ENCODE measurements around the gene CCDC85C.

The CCDC85C gene

GRCh38 chr14:99517643-99518381, 86.2 kb downstream of the CCDC85C start:
- no peak overlapping the region for H3K4me3 ChIP-seq (ENCODE audit: low read depth, low read length)
- no peak overlapping the region for H3K27ac ChIP-seq (ENCODE audit: low read depth, low read length)
- H3K27me3 ChIP-seq (ENCODE audit: control insufficient read depth, insufficient read depth, low read length) = no peaks in the 10 kb centered on the region
- H3K9me3 ChIP-seq (ENCODE audit: control insufficient read depth, insufficient read depth, low read length) = no peaks in the 10 kb centered on the region
- peaks cover 10% of the 10 kb centered on the region; the same call in 1 of the 2 replicates for H3K36me3 ChIP-seq (ENCODE audit: control insufficient read depth, insufficient read depth, low read length)
- H3K9ac ChIP-seq (ENCODE audit: low read depth, low read length) = no peak overlapping the region
- H3K4me1 ChIP-seq (ENCODE audit: control insufficient read depth, insufficient read depth, low read length) = peaks cover 9% of the 10 kb centered on the region

GRCh38 chr14:99516871-99517642, 87.0 kb downstream of the CCDC85C start:
- H3K4me1 ChIP-seq (ENCODE audit: control insufficient read depth, insufficient read depth, low read length) = peaks cover 2% of the 10 kb centered on the region; the same call in 1 of the 2 replicates
- no peaks in the 10 kb centered on the region for H3K27me3 ChIP-seq (ENCODE audit: control insufficient read depth, insufficient read depth, low read length)
- H3K27ac ChIP-seq (ENCODE audit: low read depth, low read length) = no peak overlapping the region
- H3K9ac ChIP-seq (ENCODE audit: low read depth, low read length) = no peak overlapping the region
- peaks cover 13% of the 10 kb centered on the region; the same call in 1 of the 2 replicates for H3K36me3 ChIP-seq (ENCODE audit: control insufficient read depth, insufficient read depth, low read length)
- H3K9me3 ChIP-seq (ENCODE audit: control insufficient read depth, insufficient read depth, low read length) = no peaks in the 10 kb centered on the region
- H3K4me3 ChIP-seq (ENCODE audit: low read depth, low read length) = no peak overlapping the region

GRCh38 chr14:99516156-99516870, 87.7 kb downstream of the CCDC85C start:
- Histone ChIP-seq H3K9me3 (ENCODE audit: control insufficient read depth, insufficient read depth, low read length) (no peaks in the 10 kb centered on the region), H3K36me3 (ENCODE audit: control insufficient read depth, insufficient read depth, low read length) (peaks cover 17% of the 10 kb centered on the region; the same call in 1 of the 2 replicates), H3K4me1 (ENCODE audit: control insufficient read depth, insufficient read depth, low read length) (no peaks in the 10 kb centered on the region), H3K4me3 (ENCODE audit: low read depth, low read length) (no peak overlapping the region), H3K27ac (ENCODE audit: low read depth, low read length) (no peak overlapping the region), H3K9ac (ENCODE audit: low read depth, low read length) (no peak overlapping the region), H3K27me3 (ENCODE audit: control insufficient read depth, insufficient read depth, low read length) (no peaks in the 10 kb centered on the region)

GRCh38 chr14:99515301-99516155, 88.5 kb downstream of the CCDC85C start:
- peaks cover 20% of the 10 kb centered on the region; the same call in 1 of the 2 replicates for H3K36me3 ChIP-seq (ENCODE audit: control insufficient read depth, insufficient read depth, low read length)
- H3K9ac ChIP-seq (ENCODE audit: low read depth, low read length) = no peak overlapping the region
- H3K9me3 ChIP-seq (ENCODE audit: control insufficient read depth, insufficient read depth, low read length) = no peaks in the 10 kb centered on the region
- no peak overlapping the region for H3K4me3 ChIP-seq (ENCODE audit: low read depth, low read length)
- no peaks in the 10 kb centered on the region for H3K27me3 ChIP-seq (ENCODE audit: control insufficient read depth, insufficient read depth, low read length)
- H3K4me1 ChIP-seq (ENCODE audit: control insufficient read depth, insufficient read depth, low read length) = peaks cover 6% of the 10 kb centered on the region; the same call in 1 of the 2 replicates
- H3K27ac ChIP-seq (ENCODE audit: low read depth, low read length) = no peak overlapping the region

GRCh38 chr14:99514552-99515300, 89.3 kb downstream of the CCDC85C start:
- Histone ChIP-seq H3K4me1 (ENCODE audit: control insufficient read depth, insufficient read depth, low read length) (peaks cover 6% of the 10 kb centered on the region; the same call in 1 of the 2 replicates), H3K36me3 (ENCODE audit: control insufficient read depth, insufficient read depth, low read length) (peaks cover 22% of the 10 kb centered on the region), H3K27ac (ENCODE audit: low read depth, low read length) (no peak overlapping the region), H3K4me3 (ENCODE audit: low read depth, low read length) (no peak overlapping the region), H3K9me3 (ENCODE audit: control insufficient read depth, insufficient read depth, low read length) (no peaks in the 10 kb centered on the region), H3K9ac (ENCODE audit: low read depth, low read length) (no peak overlapping the region), H3K27me3 (ENCODE audit: control insufficient read depth, insufficient read depth, low read length) (no peaks in the 10 kb centered on the region)

GRCh38 chr14:99513946-99514551, 90.0 kb downstream of the CCDC85C start:
- peaks cover 12% of the 10 kb centered on the region for H3K4me1 ChIP-seq (ENCODE audit: control insufficient read depth, insufficient read depth, low read length)
- no peak overlapping the region for H3K4me3 ChIP-seq (ENCODE audit: low read depth, low read length)
- H3K9me3 ChIP-seq (ENCODE audit: control insufficient read depth, insufficient read depth, low read length) = no peaks in the 10 kb centered on the region
- H3K9ac ChIP-seq (ENCODE audit: low read depth, low read length) = no peak overlapping the region
- H3K36me3 ChIP-seq (ENCODE audit: control insufficient read depth, insufficient read depth, low read length) = peaks cover 29% of the 10 kb centered on the region
- H3K27me3 ChIP-seq (ENCODE audit: control insufficient read depth, insufficient read depth, low read length) = no peaks in the 10 kb centered on the region
- H3K27ac ChIP-seq (ENCODE audit: low read depth, low read length) = no peak overlapping the region

GRCh38 chr14:99513183-99513694, 90.8 kb downstream of the CCDC85C start:
- H3K27ac ChIP-seq (ENCODE audit: low read depth, low read length) = no peak overlapping the region
- peaks cover 37% of the 10 kb centered on the region for H3K36me3 ChIP-seq (ENCODE audit: control insufficient read depth, insufficient read depth, low read length)
- H3K27me3 ChIP-seq (ENCODE audit: control insufficient read depth, insufficient read depth, low read length) = no peaks in the 10 kb centered on the region
- no peak overlapping the region for H3K4me3 ChIP-seq (ENCODE audit: low read depth, low read length)
- no peak overlapping the region for H3K9ac ChIP-seq (ENCODE audit: low read depth, low read length)
- peaks cover 15% of the 10 kb centered on the region for H3K4me1 ChIP-seq (ENCODE audit: control insufficient read depth, insufficient read depth, low read length)
- H3K9me3 ChIP-seq (ENCODE audit: control insufficient read depth, insufficient read depth, low read length) = no peaks in the 10 kb centered on the region

- H3K4me1 ChIP-seq (ENCODE audit: control insufficient read depth, insufficient read depth, low read length) = peaks cover 15% of the 10 kb centered on the region
- H3K9ac ChIP-seq (ENCODE audit: low read depth, low read length) = no peak overlapping the region
- H3K27ac ChIP-seq (ENCODE audit: low read depth, low read length) = no peak overlapping the region
- peaks cover 43% of the 10 kb centered on the region for H3K36me3 ChIP-seq (ENCODE audit: control insufficient read depth, insufficient read depth, low read length)
- H3K9me3 ChIP-seq (ENCODE audit: control insufficient read depth, insufficient read depth, low read length) = no peaks in the 10 kb centered on the region
- H3K4me3 ChIP-seq (ENCODE audit: low read depth, low read length) = no peak overlapping the region
- H3K27me3 ChIP-seq (ENCODE audit: control insufficient read depth, insufficient read depth, low read length) = no peaks in the 10 kb centered on the region
Observed at GRCh38 chr14:99512571-99513182, 91.3 kb downstream of the CCDC85C start.

- peaks cover 15% of the 10 kb centered on the region for H3K4me1 ChIP-seq (ENCODE audit: control insufficient read depth, insufficient read depth, low read length)
- no peak overlapping the region for H3K27ac ChIP-seq (ENCODE audit: low read depth, low read length)
- H3K36me3 ChIP-seq (ENCODE audit: control insufficient read depth, insufficient read depth, low read length) = peaks cover 49% of the 10 kb centered on the region
- H3K4me3 ChIP-seq (ENCODE audit: low read depth, low read length) = no peak overlapping the region
- H3K27me3 ChIP-seq (ENCODE audit: control insufficient read depth, insufficient read depth, low read length) = no peaks in the 10 kb centered on the region
- H3K9me3 ChIP-seq (ENCODE audit: control insufficient read depth, insufficient read depth, low read length) = no peaks in the 10 kb centered on the region
- no peak overlapping the region for H3K9ac ChIP-seq (ENCODE audit: low read depth, low read length)
Observed at GRCh38 chr14:99512110-99512449, 91.9 kb downstream of the CCDC85C start.
